Fibroblast of upper back skin (primary cell): ENCODE results near the gene DUSP22.
"Not testable (repeated sequence)": the region's sequence is repeated elsewhere in the genome, so short reads cannot be mapped to it uniquely, and the experiment has no call there.

Experiments used
- DNase-seq: peaks from one replicate; pipeline ENCODE4 v3.0.0-alpha.2; 2013

Gene DUSP22

GRCh38 chr6:313917-314316 is 21.6 kb downstream of the DUSP22 start:
- no peak for DNase-seq

- DNase-seq = no peak
Observed at GRCh38 chr6:314377-314776, 22.1 kb downstream of the DUSP22 start.

- DNase-seq = no peak
Observed at GRCh38 chr6:315226-315625, 22.9 kb downstream of the DUSP22 start.

GRCh38 chr6:315921-316752 is 23.9 kb downstream of the DUSP22 start:
- DNase-seq = no peak

GRCh38 chr6:316753-317038 is 24.4 kb downstream of the DUSP22 start:
- no peak for DNase-seq

GRCh38 chr6:317060-317447 is 24.8 kb downstream of the DUSP22 start:
- no peak for DNase-seq

GRCh38 chr6:317448-318144 is 25.3 kb downstream of the DUSP22 start:
- DNase-seq = peak; percentile 21

- no peak for DNase-seq
Observed at GRCh38 chr6:318243-318890, 26.1 kb downstream of the DUSP22 start.

GRCh38 chr6:319177-320131 is 27.2 kb downstream of the DUSP22 start:
- DNase-seq = no peak

GRCh38 chr6:320351-321157 is 28.3 kb downstream of the DUSP22 start:
- no peak for DNase-seq

GRCh38 chr6:321158-321438 is 28.8 kb downstream of the DUSP22 start:
- no peak for DNase-seq

GRCh38 chr6:321536-322258 is 29.4 kb downstream of the DUSP22 start:
- DNase-seq = no peak

GRCh38 chr6:322259-322930 is 30.1 kb downstream of the DUSP22 start:
- DNase-seq = no peak

GRCh38 chr6:322940-323729 is 30.8 kb downstream of the DUSP22 start:
- DNase-seq = no peak

GRCh38 chr6:323730-324088 is 31.4 kb downstream of the DUSP22 start:
- DNase-seq = no peak

GRCh38 chr6:324116-324728 is 31.9 kb downstream of the DUSP22 start:
- no peak for DNase-seq

- DNase-seq = no peak
Observed at GRCh38 chr6:324729-325125, 32.4 kb downstream of the DUSP22 start.

- DNase-seq = not testable (repeated sequence)
Observed at GRCh38 chr6:325161-325860, 33.0 kb downstream of the DUSP22 start.

- not testable (repeated sequence) for DNase-seq
Observed at GRCh38 chr6:326066-326465, 33.8 kb downstream of the DUSP22 start.
